ENCODE results near the gene SPC24. TPM values are rescaled to one million over a fixed set of nuclear protein-coding genes. Genes with fewer than 3 reads are reported as not detected.
"Not testable (repeated sequence)": the region's sequence is repeated elsewhere in the genome, so short reads cannot be mapped to it uniquely, and the experiment has no call there.

The SPC24 gene
- total RNA-seq, 2 experiments from 2014 or later: 63.0 to 65.4 TPM

DNA sequence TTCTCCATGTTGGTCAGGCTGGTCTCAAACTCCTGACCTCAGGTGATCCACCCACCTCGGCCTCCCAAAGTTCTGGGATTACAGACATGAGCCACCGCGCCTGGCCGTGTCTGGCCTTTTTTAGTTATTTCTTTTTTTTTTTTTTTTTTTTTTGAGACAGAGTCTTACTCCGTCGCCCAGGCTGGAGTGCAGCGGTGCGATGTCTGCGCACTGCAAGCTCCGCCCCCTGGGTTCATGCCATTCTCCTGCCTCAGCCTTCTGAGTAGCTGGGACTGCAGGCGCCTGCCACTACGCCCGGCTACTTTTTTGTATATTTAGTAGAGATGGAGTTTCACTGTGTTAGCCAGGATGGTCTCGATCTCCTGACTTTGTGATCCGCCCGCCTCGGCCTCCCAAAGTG is 33.6 kb downstream of the SPC24 start:
- H3K4me3 Mint-ChIP-seq; H3K27me3 Mint-ChIP-seq; DNase-seq; ATAC-seq (ENCODE audit: low read depth); H3K4me1 Mint-ChIP-seq; H3K9me3 Mint-ChIP-seq; H3K27ac Mint-ChIP-seq: not testable (repeated sequence)
- POLR2A ChIA-PET: interaction anchor here (0.7 kb wide), 1 partner anchor 198 kb away, joined by 3 read pairs; no protein-coding TSS in a partner anchor
- peaks cover 43% of the 10 kb centered on the region for H3K36me3 Mint-ChIP-seq

GRCh38 chr19:11116507-11116906 is 39.1 kb downstream of the SPC24 start:
- no peak for ATAC-seq (ENCODE audit: low read depth)
- no peak overlapping the region for H3K27ac Mint-ChIP-seq
- peaks cover 2% of the 10 kb centered on the region for H3K4me1 Mint-ChIP-seq
- H3K4me3 Mint-ChIP-seq: no peak overlapping the region
- peaks cover 46% of the 10 kb centered on the region for H3K36me3 Mint-ChIP-seq
- H3K9me3 Mint-ChIP-seq: no peaks in the 10 kb centered on the region
- no peak for DNase-seq
- no peaks in the 10 kb centered on the region for H3K27me3 Mint-ChIP-seq
- POLR2A ChIA-PET: no interaction called here

DNA sequence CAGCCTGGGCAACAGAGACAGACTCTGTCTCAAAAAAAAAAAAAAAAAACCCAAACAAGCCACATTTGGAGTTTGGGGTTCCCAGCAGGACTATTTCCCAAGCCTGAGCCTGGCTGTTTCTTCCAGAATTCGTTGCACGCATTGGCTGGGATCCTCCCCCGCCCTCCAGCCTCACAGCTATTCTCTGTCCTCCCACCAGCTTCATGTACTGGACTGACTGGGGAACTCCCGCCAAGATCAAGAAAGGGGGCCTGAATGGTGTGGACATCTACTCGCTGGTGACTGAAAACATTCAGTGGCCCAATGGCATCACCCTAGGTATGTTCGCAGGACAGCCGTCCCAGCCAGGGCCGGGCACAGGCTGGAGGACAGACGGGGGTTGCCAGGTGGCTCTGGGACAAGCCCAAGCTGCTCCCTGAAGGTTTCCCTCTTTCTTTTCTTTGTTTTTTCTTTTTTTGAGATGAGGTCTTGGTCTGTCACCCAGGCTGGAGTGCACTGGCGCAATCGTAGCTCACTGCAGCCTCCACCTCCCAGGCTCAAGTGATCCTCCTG is 39.6 kb downstream of the SPC24 start:
- H3K9me3 Mint-ChIP-seq: no peaks in the 10 kb centered on the region
- H3K4me1 Mint-ChIP-seq: peaks cover 2% of the 10 kb centered on the region
- POLR2A ChIA-PET: no interaction called here
- H3K4me3 Mint-ChIP-seq: no peak overlapping the region
- no peak overlapping the region for H3K27ac Mint-ChIP-seq
- H3K36me3 Mint-ChIP-seq: peaks cover 47% of the 10 kb centered on the region
- ATAC-seq (ENCODE audit: low read depth) (no peak), DNase-seq (no peak)
- H3K27me3 Mint-ChIP-seq: no peaks in the 10 kb centered on the region

- H3K27me3 Mint-ChIP-seq: no peaks in the 10 kb centered on the region
- ATAC-seq (ENCODE audit: low read depth): no peak
- no peak for DNase-seq
- peaks cover 2% of the 10 kb centered on the region for H3K4me1 Mint-ChIP-seq
- H3K9me3 Mint-ChIP-seq: no peaks in the 10 kb centered on the region
- POLR2A ChIA-PET: no interaction called here
- no peak overlapping the region for H3K27ac Mint-ChIP-seq
- H3K4me3 Mint-ChIP-seq: no peak overlapping the region
- peaks cover 41% of the 10 kb centered on the region for H3K36me3 Mint-ChIP-seq
Observed at GRCh38 chr19:11115042-11115441, 40.5 kb downstream of the SPC24 start.

- POLR2A ChIA-PET: no interaction called here
- Mint-ChIP-seq H3K4me3 (no peak overlapping the region), H3K4me1 (peaks cover 2% of the 10 kb centered on the region), H3K36me3 (peaks cover 37% of the 10 kb centered on the region), H3K9me3 (no peaks in the 10 kb centered on the region), H3K27me3 (no peaks in the 10 kb centered on the region), H3K27ac (peak overlapping the region; percentile 34)
- ATAC-seq (ENCODE audit: low read depth) (no peak), DNase-seq (no peak)
Observed at GRCh38 chr19:11113140-11113708, 42.4 kb downstream of the SPC24 start.

- ATAC-seq (ENCODE audit: low read depth): no peak
- no peaks in the 10 kb centered on the region for H3K9me3 Mint-ChIP-seq
- H3K27ac Mint-ChIP-seq: no peak overlapping the region
- no peak for DNase-seq
- H3K27me3 Mint-ChIP-seq: no peaks in the 10 kb centered on the region
- H3K4me1 Mint-ChIP-seq: peaks cover 2% of the 10 kb centered on the region
- H3K36me3 Mint-ChIP-seq: peaks cover 33% of the 10 kb centered on the region
- H3K4me3 Mint-ChIP-seq: no peak overlapping the region
- POLR2A ChIA-PET: interaction anchor here (1.0 to 1.5 kb wide), 2 partner anchors 20 to 23 kb away, joined by 3 read pairs; partner anchors contain the start of gene LDLR
Observed at GRCh38 chr19:11111771-11112144, 43.8 kb downstream of the SPC24 start.

DNA sequence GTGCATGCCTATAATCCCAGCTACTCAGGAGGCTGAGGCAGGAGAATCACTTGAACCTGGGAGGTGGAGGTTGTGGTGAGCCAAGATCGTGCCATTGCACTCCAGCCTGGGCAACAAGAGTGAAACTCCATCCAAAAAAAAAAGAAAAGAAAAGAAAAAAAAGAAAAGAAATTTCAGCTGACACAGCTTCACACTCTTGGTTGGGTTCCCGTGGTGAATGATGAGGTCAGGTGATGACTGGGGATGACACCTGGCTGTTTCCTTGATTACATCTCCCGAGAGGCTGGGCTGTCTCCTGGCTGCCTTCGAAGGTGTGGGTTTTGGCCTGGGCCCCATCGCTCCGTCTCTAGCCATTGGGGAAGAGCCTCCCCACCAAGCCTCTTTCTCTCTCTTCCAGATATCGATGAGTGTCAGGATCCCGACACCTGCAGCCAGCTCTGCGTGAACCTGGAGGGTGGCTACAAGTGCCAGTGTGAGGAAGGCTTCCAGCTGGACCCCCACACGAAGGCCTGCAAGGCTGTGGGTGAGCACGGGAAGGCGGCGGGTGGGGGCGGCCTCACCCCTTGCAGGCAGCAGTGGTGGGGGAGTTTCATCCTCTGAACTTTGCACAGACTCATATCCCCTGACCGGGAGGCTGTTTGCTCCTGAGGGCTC is 44.3 kb downstream of the SPC24 start:
- H3K27ac Mint-ChIP-seq: no peak overlapping the region
- POLR2A ChIA-PET: interaction anchor here (1.0 to 1.5 kb wide), 2 partner anchors 20 to 22 kb away, joined by 3 read pairs; partner anchors contain the start of gene LDLR
- peaks cover 32% of the 10 kb centered on the region for H3K36me3 Mint-ChIP-seq
- H3K4me1 Mint-ChIP-seq: peaks cover 2% of the 10 kb centered on the region
- DNase-seq (no peak), ATAC-seq (ENCODE audit: low read depth) (no peak)
- H3K4me3 Mint-ChIP-seq: no peak overlapping the region
- H3K9me3 Mint-ChIP-seq: no peaks in the 10 kb centered on the region
- H3K27me3 Mint-ChIP-seq: no peaks in the 10 kb centered on the region

DNA sequence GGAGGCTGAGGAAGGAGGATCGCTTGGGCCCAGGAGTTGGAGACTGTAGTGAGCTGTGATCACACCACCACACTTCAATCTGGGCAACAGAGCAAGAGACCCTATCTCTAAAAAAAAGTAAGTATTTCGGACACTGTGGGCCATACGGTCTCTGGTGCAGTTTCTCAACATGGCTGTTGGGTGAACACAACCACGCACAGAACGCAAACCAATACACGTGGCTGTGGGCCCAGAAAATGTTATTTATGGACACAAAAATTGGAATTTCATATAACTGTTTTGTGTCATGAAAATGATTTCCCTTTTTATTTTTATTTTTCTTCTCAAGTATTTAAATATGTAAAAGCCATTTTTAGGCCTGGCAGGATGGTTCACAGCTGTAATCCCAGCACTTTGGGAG is 46.8 kb downstream of the SPC24 start:
- Mint-ChIP-seq H3K9me3 (no peaks in the 10 kb centered on the region), H3K4me3 (no peak overlapping the region), H3K27ac (no peak overlapping the region), H3K36me3 (peaks cover 34% of the 10 kb centered on the region), H3K27me3 (no peaks in the 10 kb centered on the region), H3K4me1 (peaks cover 2% of the 10 kb centered on the region)
- POLR2A ChIA-PET: no interaction called here
- ATAC-seq (ENCODE audit: low read depth) (no peak), DNase-seq (no peak)

DNA sequence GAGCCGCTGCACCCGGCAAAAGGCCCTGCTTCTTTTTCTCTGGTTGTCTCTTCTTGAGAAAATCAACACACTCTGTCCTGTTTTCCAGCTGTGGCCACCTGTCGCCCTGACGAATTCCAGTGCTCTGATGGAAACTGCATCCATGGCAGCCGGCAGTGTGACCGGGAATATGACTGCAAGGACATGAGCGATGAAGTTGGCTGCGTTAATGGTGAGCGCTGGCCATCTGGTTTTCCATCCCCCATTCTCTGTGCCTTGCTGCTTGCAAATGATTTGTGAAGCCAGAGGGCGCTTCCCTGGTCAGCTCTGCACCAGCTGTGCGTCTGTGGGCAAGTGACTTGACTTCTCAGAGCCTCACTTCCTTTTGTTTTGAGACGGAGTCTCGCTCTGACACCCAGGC is 49.1 kb downstream of the SPC24 start:
- POLR2A ChIA-PET: no interaction called here
- no peak for ATAC-seq (ENCODE audit: low read depth)
- H3K4me3 Mint-ChIP-seq: no peak overlapping the region
- H3K27me3 Mint-ChIP-seq: no peaks in the 10 kb centered on the region
- DNase-seq: no peak
- H3K27ac Mint-ChIP-seq: no peak overlapping the region
- H3K36me3 Mint-ChIP-seq: peaks cover 35% of the 10 kb centered on the region
- no peaks in the 10 kb centered on the region for H3K9me3 Mint-ChIP-seq
- H3K4me1 Mint-ChIP-seq: peaks cover 2% of the 10 kb centered on the region

DNA sequence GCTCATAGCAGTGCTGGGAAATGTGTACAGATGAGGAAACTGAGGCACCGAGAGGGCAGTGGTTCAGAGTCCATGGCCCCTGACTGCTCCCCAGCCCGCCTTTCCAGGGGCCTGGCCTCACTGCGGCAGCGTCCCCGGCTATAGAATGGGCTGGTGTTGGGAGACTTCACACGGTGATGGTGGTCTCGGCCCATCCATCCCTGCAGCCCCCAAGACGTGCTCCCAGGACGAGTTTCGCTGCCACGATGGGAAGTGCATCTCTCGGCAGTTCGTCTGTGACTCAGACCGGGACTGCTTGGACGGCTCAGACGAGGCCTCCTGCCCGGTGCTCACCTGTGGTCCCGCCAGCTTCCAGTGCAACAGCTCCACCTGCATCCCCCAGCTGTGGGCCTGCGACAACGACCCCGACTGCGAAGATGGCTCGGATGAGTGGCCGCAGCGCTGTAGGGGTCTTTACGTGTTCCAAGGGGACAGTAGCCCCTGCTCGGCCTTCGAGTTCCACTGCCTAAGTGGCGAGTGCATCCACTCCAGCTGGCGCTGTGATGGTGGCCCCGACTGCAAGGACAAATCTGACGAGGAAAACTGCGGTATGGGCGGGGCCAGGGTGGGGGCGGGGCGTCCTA is 50.5 kb downstream of the SPC24 start:
- ATAC-seq (ENCODE audit: low read depth): no peak
- POLR2A ChIA-PET: interaction anchor here (1.0 kb wide), 1 partner anchor 51 kb away, joined by 3 read pairs; no protein-coding TSS in a partner anchor
- no peak for DNase-seq
- H3K36me3 Mint-ChIP-seq: peaks cover 39% of the 10 kb centered on the region
- H3K4me1 Mint-ChIP-seq: peaks cover 2% of the 10 kb centered on the region
- no peak overlapping the region for H3K4me3 Mint-ChIP-seq
- H3K27ac Mint-ChIP-seq: no peak overlapping the region
- H3K9me3 Mint-ChIP-seq: no peaks in the 10 kb centered on the region
- H3K27me3 Mint-ChIP-seq: no peaks in the 10 kb centered on the region

- peaks cover 48% of the 10 kb centered on the region for H3K36me3 Mint-ChIP-seq
- H3K4me1 Mint-ChIP-seq; ATAC-seq (ENCODE audit: low read depth); H3K27ac Mint-ChIP-seq; DNase-seq; H3K9me3 Mint-ChIP-seq; POLR2A ChIA-PET; H3K4me3 Mint-ChIP-seq; H3K27me3 Mint-ChIP-seq: not testable (repeated sequence)
Observed at GRCh38 chr19:11103667-11104066, 51.9 kb downstream of the SPC24 start.

GRCh38 chr19:11102944-11103343 is 52.6 kb downstream of the SPC24 start:
- H3K4me1 Mint-ChIP-seq: peaks cover 10% of the 10 kb centered on the region
- H3K4me3 Mint-ChIP-seq: no peak overlapping the region
- H3K36me3 Mint-ChIP-seq: peaks cover 43% of the 10 kb centered on the region
- H3K27ac Mint-ChIP-seq: no peak overlapping the region
- POLR2A ChIA-PET: no interaction called here
- ATAC-seq (ENCODE audit: low read depth) (no peak), DNase-seq (no peak)
- H3K9me3 Mint-ChIP-seq: no peaks in the 10 kb centered on the region
- H3K27me3 Mint-ChIP-seq: no peaks in the 10 kb centered on the region

DNA sequence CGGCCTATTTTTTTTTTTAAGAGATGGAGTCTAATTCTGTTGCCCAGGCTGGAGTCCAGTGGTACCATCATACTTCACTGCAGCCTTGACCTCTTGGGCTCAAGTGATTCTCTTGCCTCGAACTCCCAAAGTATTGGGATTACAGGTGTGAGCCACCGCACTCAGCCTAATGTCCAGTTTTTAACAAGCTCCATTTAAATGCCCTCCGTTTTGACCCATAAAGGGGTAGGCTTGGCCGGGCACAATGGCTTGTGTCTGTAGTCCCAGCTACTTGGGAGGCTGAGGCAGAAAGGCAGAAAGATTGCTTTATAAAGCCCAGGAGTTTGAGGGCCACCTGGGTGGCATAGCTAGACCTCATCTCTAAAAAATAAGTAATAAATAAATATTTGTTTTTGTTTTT is 54.5 kb downstream of the SPC24 start:
- no peak for ATAC-seq (ENCODE audit: low read depth)
- H3K4me3 Mint-ChIP-seq: no peak overlapping the region
- POLR2A ChIA-PET: interaction anchor here (0.7 to 1.1 kb wide), 2 partner anchors 12 to 396 kb away, joined by 3 read pairs; partner anchors contain the start of gene LDLR

More for the DNA sequence above, 54.5 kb downstream of the SPC24 start:
- Mint-ChIP-seq H3K27ac (no peak overlapping the region), H3K27me3 (no peaks in the 10 kb centered on the region), H3K36me3 (peaks cover 48% of the 10 kb centered on the region), H3K9me3 (peaks cover 2% of the 10 kb centered on the region), H3K4me1 (peaks cover 16% of the 10 kb centered on the region)
- DNase-seq: no peak

Data from activated naive CD8-positive, alpha-beta T cell treated with anti-CD3 and anti-CD28 coated beads, Interleukin-2, amount 10 ng/mL, durations not matched to agents 7 days and 5 days (primary cell).